Measurements from ENCODE around the gene AZIN2.

DNA sequence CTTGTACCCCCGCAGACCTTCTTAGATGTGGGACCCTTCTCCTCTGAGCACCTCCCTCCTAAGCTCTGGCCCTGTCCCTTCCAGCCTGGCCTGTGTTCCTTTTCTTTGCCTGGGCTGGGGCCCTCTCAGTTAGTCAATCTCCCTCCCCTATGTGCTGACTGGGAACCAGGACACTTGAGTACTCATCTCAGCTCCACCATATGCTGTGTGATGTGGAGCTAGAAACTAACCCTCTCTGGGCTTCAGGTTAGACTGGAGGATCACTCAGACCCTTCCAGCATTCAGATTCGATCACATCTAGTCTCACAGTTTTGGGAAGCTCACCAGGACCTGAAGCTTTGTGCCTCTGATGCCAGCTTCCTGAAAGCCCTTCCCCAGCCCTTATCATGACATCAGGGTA is 60.3 kb downstream of the AZIN2 start:
- TF ChIP-seq, protein P1, sequence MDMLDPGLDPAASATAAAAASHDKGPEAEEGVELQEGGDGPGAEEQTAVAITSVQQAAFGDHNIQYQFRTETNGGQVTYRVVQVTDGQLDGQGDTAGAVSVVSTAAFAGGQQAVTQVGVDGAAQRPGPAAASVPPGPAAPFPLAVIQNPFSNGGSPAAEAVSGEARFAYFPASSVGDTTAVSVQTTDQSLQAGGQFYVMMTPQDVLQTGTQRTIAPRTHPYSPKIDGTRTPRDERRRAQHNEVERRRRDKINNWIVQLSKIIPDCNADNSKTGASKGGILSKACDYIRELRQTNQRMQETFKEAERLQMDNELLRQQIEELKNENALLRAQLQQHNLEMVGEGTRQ (IDR thresholded peaks at IDR 0.05), result no peak
- no peak for TF ChIP-seq JUNB (IDR thresholded peaks at IDR 0.05)
- no peak for TF ChIP-seq POLR2A (IDR thresholded peaks at IDR 0.05; ENCODE audit: low read length)
- TF ChIP-seq CTCF (IDR thresholded peaks at IDR 0.05), result no peak
- no peak for TF ChIP-seq NR3C1 (IDR thresholded peaks at IDR 0.05)
- no peak for TF ChIP-seq MYC (IDR thresholded peaks at IDR 0.05; ENCODE audit: borderline replicate concordance, low read length)
- TF ChIP-seq, protein P2, sequence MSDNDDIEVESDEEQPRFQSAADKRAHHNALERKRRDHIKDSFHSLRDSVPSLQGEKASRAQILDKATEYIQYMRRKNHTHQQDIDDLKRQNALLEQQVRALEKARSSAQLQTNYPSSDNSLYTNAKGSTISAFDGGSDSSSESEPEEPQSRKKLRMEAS (IDR thresholded peaks at IDR 0.05), result no peak
- TF ChIP-seq RAD21 (conservative IDR thresholded peaks at IDR 0.05 in 1 of 2, IDR thresholded peaks at IDR 0.05 in 1 of 2), result no peak
- TF ChIP-seq RCOR1 (IDR thresholded peaks at IDR 0.05; ENCODE audit: low read depth, low read length), result no peak
- TF ChIP-seq CBX8 (IDR thresholded peaks at IDR 0.05), result no peak
